ENCODE results near the gene AJAP1. TPM values are rescaled to one million over a fixed set of nuclear protein-coding genes. Genes with fewer than 3 reads are reported as not detected.

The AJAP1 gene
- polyA plus RNA-seq (2012; ENCODE audit: insufficient read depth, insufficient read length, low read depth): not detected

- Histone ChIP-seq H3K4me1 (no peaks in the 10 kb centered on the region), H3K9me3 (no peaks in the 10 kb centered on the region), H3K36me3 (no peaks in the 10 kb centered on the region), H3K4me3 (ENCODE audit: low read depth, low read length) (no peak within 1 kb of the TSS), H3K27me3 (peaks cover 39% of the 10 kb centered on the region)
- no peak for DNase-seq
- no peak for TF ChIP-seq CTCF (IDR thresholded peaks at IDR 0.05; ENCODE audit: low read depth, low read length)
Measured at GRCh38 chr1:4653796-4654725, at the start of gene AJAP1. Gene AJAP1, plus strand, starts transcription at chr1:4654609. Its CDS starts 817 bp downstream, at chr1:4655426.

GRCh38 chr1:4605158-4605557, 49.3 kb upstream of the AJAP1 start:
- no peak overlapping the region for H3K4me3 ChIP-seq (ENCODE audit: low read depth, low read length)
- H3K36me3 ChIP-seq: no peaks in the 10 kb centered on the region
- H3K4me1 ChIP-seq: no peaks in the 10 kb centered on the region
- DNase-seq: no peak
- no peak for TF ChIP-seq CTCF (IDR thresholded peaks at IDR 0.05; ENCODE audit: low read depth, low read length)
- no peaks in the 10 kb centered on the region for H3K27me3 ChIP-seq
- H3K9me3 ChIP-seq: no peaks in the 10 kb centered on the region

GRCh38 chr1:4611563-4612341, 42.7 kb upstream of the AJAP1 start:
- H3K27me3 ChIP-seq: no peaks in the 10 kb centered on the region
- DNase-seq: peak; percentile 20
- TF ChIP-seq CTCF (IDR thresholded peaks at IDR 0.05; ENCODE audit: low read depth, low read length): no peak
- H3K4me3 ChIP-seq (ENCODE audit: low read depth, low read length): no peak overlapping the region
- H3K4me1 ChIP-seq: no peaks in the 10 kb centered on the region
- H3K9me3 ChIP-seq: no peaks in the 10 kb centered on the region
- no peaks in the 10 kb centered on the region for H3K36me3 ChIP-seq

- H3K4me1 ChIP-seq: no peaks in the 10 kb centered on the region
Measured at GRCh38 chr1:4612991-4613390, 41.4 kb upstream of the AJAP1 start.

GRCh38 chr1:4613606-4614370, 40.6 kb upstream of the AJAP1 start:
- Histone ChIP-seq H3K4me3 (ENCODE audit: low read depth, low read length) (no peak overlapping the region), H3K9me3 (no peaks in the 10 kb centered on the region), H3K36me3 (no peaks in the 10 kb centered on the region), H3K4me1 (no peaks in the 10 kb centered on the region), H3K27me3 (no peaks in the 10 kb centered on the region)
- no peak for TF ChIP-seq CTCF (IDR thresholded peaks at IDR 0.05; ENCODE audit: low read depth, low read length)
- DNase-seq: no peak

More at GRCh38 chr1:4612991-4613390, 41.4 kb upstream of the AJAP1 start:
- H3K27me3 ChIP-seq: no peaks in the 10 kb centered on the region
- no peak overlapping the region for H3K4me3 ChIP-seq (ENCODE audit: low read depth, low read length)
- no peak for TF ChIP-seq CTCF (IDR thresholded peaks at IDR 0.05; ENCODE audit: low read depth, low read length)
- peak; percentile 67 for DNase-seq
- no peaks in the 10 kb centered on the region for H3K9me3 ChIP-seq
- H3K36me3 ChIP-seq: no peaks in the 10 kb centered on the region
